HCT116 (cell line): Measurements from ENCODE around the gene LIMK2. TPM values are rescaled to one million over a fixed set of nuclear protein-coding genes. Genes with fewer than 3 reads are reported as not detected.

Experiments used
- ATAC-seq: fragments of 200-7000 bp; cut with Tn5 transposase; 2 replicates; pipeline ENCODE4 v1.9.1; 2020; ENCODE audit warnings: mild to moderate bottlenecking, moderate library complexity
- BruUV-seq: library from RNA; stranded (reverse); fragments of 400-500 nt; replicated peaks from 2 replicates; lab custom pipeline; 2021; lab: Mats Ljungman, UMichigan
- CTCF ChIA-PET: fragments of 300-600 bp; sonication (Branson Sonifier 250); formaldehyde crosslinking; loops from one replicate; lab custom pipeline; 2021; ENCODE audit warnings: antibody characterized with exemption; lab: Charles Lee
- POLR2A ChIA-PET: fragments of 300-600, 350-600 bp; sonication (Branson Sonifier 250); formaldehyde crosslinking; loops from one replicate; lab custom pipeline; 2021; ENCODE audit warnings: antibody characterized with exemption; lab: Charles Lee
- RAD21 ChIA-PET, 2 experiments: fragments of 300-600 bp; sonication (Branson Sonifier 250); formaldehyde crosslinking; loops; one replicate each; lab custom pipeline; 2023; ENCODE audit warnings: low total read pairs in 2 of 2; ENCODE audit not compliant: uncharacterized antibody in 2 of 2, unreplicated experiment in 2 of 2, low non-redundant PET in 1 of 2; lab: Charles Lee
- DNase-seq: peaks from one replicate; pipeline ENCODE4 v3.0.0-alpha.2; 2010; ENCODE audit warnings: low read depth, low spot score
- H2AFZ ChIP-seq: fragments of 200-600 bp; shearing (Covaris generic), sonication (generic); 2 replicates; pipeline ENCODE4 v1.6.1; 2017; ENCODE audit warnings: low read depth, mixed run types, mixed read lengths, antibody characterized with exemption, low read length; ENCODE audit not compliant: poor library complexity, severe bottlenecking
- H3K27ac ChIP-seq: 2 replicates; pipeline ENCODE4 v1.5.1; 2012; ENCODE audit warnings: low read depth, low read length
- H3K27me3 ChIP-seq: fragments of 200-600 bp; sonication (generic); 2 replicates; pipeline ENCODE4 v1.6.1; 2016; ENCODE audit warnings: mixed run types, low read length, mixed read lengths; ENCODE audit not compliant: insufficient read depth
- H3K36me3 ChIP-seq, 2 experiments: fragments of 200-500 bp in 1 of 2; fragments of 200-600 bp in 1 of 2; sonication (Bioruptor generic) in 1 of 2; sonication (generic) in 1 of 2; 2 replicates each; pipeline versions ENCODE4 v1.5.1 to v1.6.1; 2014 to 2016; ENCODE audit warnings: low read length in 2 of 2, inconsistent platforms in 1 of 2, mixed read lengths in 1 of 2, mixed run types in 1 of 2; ENCODE audit not compliant: insufficient read depth in 2 of 2, control insufficient read depth in 1 of 2
- H3K4me1 ChIP-seq, 2 experiments: fragments of 200-600 bp in 1 of 2; sonication (generic) in 1 of 2; 2 replicates each; pipeline versions ENCODE4 v1.5.1 to v1.6.1; 2012 to 2017; ENCODE audit warnings: low read length in 2 of 2, inconsistent platforms in 1 of 2, mild to moderate bottlenecking in 1 of 2, mixed read lengths in 1 of 2, mixed run types in 1 of 2, moderate library complexity in 1 of 2; ENCODE audit not compliant: insufficient read depth in 2 of 2, control insufficient read depth in 1 of 2
- H3K4me2 ChIP-seq: fragments of 200-600 bp; sonication (generic); 2 replicates; pipeline ENCODE4 v1.6.1; 2017; ENCODE audit warnings: mixed run types, low read length, mixed read lengths
- H3K4me3 ChIP-seq, 2 experiments: fragments of 200-600 bp in 1 of 2; sonication (generic) in 1 of 2; replicated peaks in 1 of 2; 2 replicates each; pipeline ENCODE4 v1.5.1; 2011 to 2016; ENCODE audit warnings: low read length in 2 of 2, control low read depth in 1 of 2, low read depth in 1 of 2, mild to moderate bottlenecking in 1 of 2, mixed read lengths in 1 of 2, mixed run types in 1 of 2
- H3K79me2 ChIP-seq: fragments of 200-600 bp; sonication (generic); 2 replicates; pipeline ENCODE4 v1.6.1; 2017; ENCODE audit warnings: mild to moderate bottlenecking, mixed run types, low read length, moderate library complexity, mixed read lengths; ENCODE audit not compliant: insufficient read depth
- H3K9ac ChIP-seq: fragments of 200-600 bp; sonication (generic); 2 replicates; pipeline ENCODE4 v1.6.1; 2016; ENCODE audit warnings: low read length, mixed read lengths
- H3K9me2 ChIP-seq: fragments of 200-600 bp; sonication (generic), shearing (Covaris generic); 2 replicates; pipeline ENCODE4 v1.6.1; 2017; ENCODE audit warnings: mixed run types, mild to moderate bottlenecking, moderate library complexity; ENCODE audit not compliant: insufficient read depth
- H3K9me3 ChIP-seq, 2 experiments: fragments of 200-500 bp in 1 of 2; fragments of 200-600 bp in 1 of 2; sonication (Bioruptor generic) in 1 of 2; sonication (generic) in 1 of 2; 2 replicates each; pipeline ENCODE4 v1.6.1; 2014 to 2017; ENCODE audit warnings: low read length in 2 of 2, mixed read lengths in 2 of 2, inconsistent platforms in 1 of 2, low read depth in 1 of 2, mild to moderate bottlenecking in 1 of 2, mixed run types in 1 of 2, moderate library complexity in 1 of 2; ENCODE audit not compliant: control insufficient read depth in 1 of 2, insufficient read depth in 1 of 2
- H4K20me1 ChIP-seq: fragments of 200-600 bp; sonication (generic), shearing (Covaris generic); 2 replicates; pipeline ENCODE4 v1.6.1; 2017; ENCODE audit warnings: mixed run types, mild to moderate bottlenecking, moderate library complexity; ENCODE audit not compliant: insufficient read depth
- ATF3 ChIP-seq: IDR thresholded peaks from 2 replicates; pipeline ENCODE4 v1.6.1; 2012
- CBX3 ChIP-seq: IDR thresholded peaks from 2 replicates; pipeline ENCODE4 v1.6.1; 2012; ENCODE audit warnings: low read depth
- EGR1 ChIP-seq: IDR thresholded peaks from 2 replicates; pipeline ENCODE4 v1.6.1; 2012; ENCODE audit warnings: low read depth
- JUND ChIP-seq: IDR thresholded peaks from 2 replicates; pipeline ENCODE4 v1.6.1; 2012
- RAD21 ChIP-seq: IDR thresholded peaks from 2 replicates; pipeline ENCODE4 v1.6.1; 2012; ENCODE audit warnings: low read depth, mild to moderate bottlenecking
- REST ChIP-seq: IDR thresholded peaks from 2 replicates; pipeline ENCODE4 v1.6.1; 2012; ENCODE audit warnings: low read depth
- SIN3A ChIP-seq: IDR thresholded peaks from 2 replicates; pipeline ENCODE4 v1.6.1; 2012; ENCODE audit warnings: low read depth
- TCF7L2 ChIP-seq: IDR thresholded peaks from 2 replicates; pipeline ENCODE4 v1.7.0; 2011; ENCODE audit warnings: borderline replicate concordance, inconsistent platforms; ENCODE audit not compliant: insufficient read depth, insufficient read length; ENCODE audit errors: extremely low read depth
- ZBTB33 ChIP-seq: IDR thresholded peaks from 2 replicates; pipeline ENCODE4 v1.6.1; 2011; ENCODE audit warnings: mild to moderate bottlenecking, low read length, moderate library complexity; ENCODE audit not compliant: insufficient replicate concordance; ENCODE audit errors: extremely low read depth
- intact Hi-C: fragments of 100-400 bp; cut with micrococcal nuclease; formaldehyde crosslinking; loops from 2 replicates; pipeline ENCODE4 v1.10.0; 2022
- total RNA-seq: library from RNA; stranded (reverse); gene quantifications from one replicate; pipeline ENCODE4 v1.2.1, GENCODE V29; 2021; ENCODE audit not compliant: unreplicated experiment

LIMK2 gene
- total RNA-seq, 1 experiment from 2014 or later, result 21.9 TPM

GRCh38 chr22:31248138-31248745 is 36.1 kb downstream of the LIMK2 start:
- CTCF ChIA-PET, result no interaction called here
- no peak overlapping the region for H3K9ac ChIP-seq
- no peak overlapping the region for H3K27ac ChIP-seq
- peaks cover 22 to 27% of the 10 kb centered on the region in 2 experiments for H3K4me1 ChIP-seq
- RAD21 ChIA-PET, result no interaction called here
- H3K9me2 ChIP-seq, result no peaks in the 10 kb centered on the region
- POLR2A ChIA-PET, result no interaction called here
- BruUV-seq, result no TSS peak
- DNase-seq, result no peak
- no peaks in the 10 kb centered on the region for H3K27me3 ChIP-seq
- H3K79me2 ChIP-seq, result peaks cover 12% of the 10 kb centered on the region; the same call in 1 of the 2 replicates
- H2AFZ ChIP-seq, result no peak overlapping the region
- no peak for TF ChIP-seq TCF7L2
- no peak for TF ChIP-seq JUND
- TF ChIP-seq ATF3, result no peak
- no peak for TF ChIP-seq RAD21
- intact Hi-C loops, result no loop called here
- H3K4me2 ChIP-seq, result no peak overlapping the region
- H3K4me3 ChIP-seq, result no peak overlapping the region
- peaks cover 0 to 6% of the 10 kb centered on the region in 2 experiments; a peak in 1 of 4 replicates for H3K36me3 ChIP-seq
- no peaks in the 10 kb centered on the region for H3K9me3 ChIP-seq
- peaks cover 4% of the 10 kb centered on the region; the same call in 1 of the 2 replicates for H4K20me1 ChIP-seq
- peak; percentile 30; the same call in 1 of the 2 replicates for ATAC-seq

GRCh38 chr22:31248965-31249958 is 37.2 kb downstream of the LIMK2 start:
- no peak overlapping the region for H2AFZ ChIP-seq
- H3K4me2 ChIP-seq, result no peak overlapping the region
- TF ChIP-seq ZBTB33 (no peak), REST (no peak), EGR1 (no peak), CBX3 (no peak), SIN3A (no peak)

More at GRCh38 chr22:31248965-31249958, 37.2 kb downstream of the LIMK2 start:
- no peaks in the 10 kb centered on the region for H3K9me3 ChIP-seq
- ChIA-PET CTCF (no interaction called here), POLR2A (no interaction called here), RAD21 (no interaction called here)
- H3K4me1 ChIP-seq, result peaks cover 22 to 27% of the 10 kb centered on the region in 2 experiments
- DNase-seq (no peak), ATAC-seq (no peak)
- no peak overlapping the region for H3K27ac ChIP-seq
- H3K4me3 ChIP-seq, result no peak overlapping the region
- H3K79me2 ChIP-seq, result peaks cover 11% of the 10 kb centered on the region; the same call in 1 of the 2 replicates
- no peak overlapping the region for H3K9ac ChIP-seq
- intact Hi-C loops, result no loop called here
- no peaks in the 10 kb centered on the region for H4K20me1 ChIP-seq
- BruUV-seq, result no TSS peak
- peaks cover 0 to 6% of the 10 kb centered on the region in 2 experiments; a peak in 1 of 4 replicates for H3K36me3 ChIP-seq
- H3K27me3 ChIP-seq, result no peaks in the 10 kb centered on the region
- no peaks in the 10 kb centered on the region for H3K9me2 ChIP-seq
